Measurements from ENCODE around the gene NECTIN1. TPM values are rescaled to one million over a fixed set of nuclear protein-coding genes. Genes with fewer than 3 reads are reported as not detected.
A peak's percentile ranks its signal among the peaks of the same experiment; 100 is the strongest.

The NECTIN1 gene
- total RNA-seq, 1 experiment from 2014 or later = 23.8 TPM

- H3K27me3 ChIP-seq (ENCODE audit: insufficient read depth, low read length) = no peaks in the 10 kb centered on the region
- no peak overlapping the region for H2AFZ ChIP-seq (ENCODE audit: low read depth, low read length, poor library complexity, severe bottlenecking)
- H3K9me3 ChIP-seq (ENCODE audit: control insufficient read depth in 1 of 2, insufficient read depth in 1 of 2, low read depth in 1 of 2, low read length in 2 of 2) = no peaks in the 10 kb centered on the region
- H3K9ac ChIP-seq (ENCODE audit: low read length) = no peak overlapping the region
- TF ChIP-seq POLR2A (IDR thresholded peaks at IDR 0.05; ENCODE audit: borderline replicate concordance, extremely low read depth, insufficient read depth, insufficient read length) (no peak), SRF (IDR thresholded peaks at IDR 0.05; ENCODE audit: low read depth) (no peak), ELF1 (IDR thresholded peaks at IDR 0.05; ENCODE audit: borderline replicate concordance, low read depth) (no peak), POLR2AphosphoS5 (IDR thresholded peaks at IDR 0.05; ENCODE audit: low read depth, low read length) (no peak)
- ChIA-PET RAD21 (ENCODE audit: low non-redundant PET in 1 of 2, low total read pairs in 2 of 2, uncharacterized antibody in 2 of 2, unreplicated experiment in 2 of 2) (no interaction called here), POLR2A (no interaction called here), CTCF (interaction anchor here (1.3 to 1.5 kb wide), 2 partner anchors 22 to 30 kb away, joined by 3 to 4 read pairs; partner anchors contain the start of gene NECTIN1)
- no peak overlapping the region for H3K4me2 ChIP-seq (ENCODE audit: low read length)
- no peaks in the 10 kb centered on the region for H3K9me2 ChIP-seq (ENCODE audit: insufficient read depth)
- peaks cover 23% of the 10 kb centered on the region; the same call in 1 of the 2 replicates for H3K79me2 ChIP-seq (ENCODE audit: insufficient read depth, low read length)
- no peaks in the 10 kb centered on the region for H3K36me3 ChIP-seq (ENCODE audit: control insufficient read depth in 1 of 2, insufficient read depth in 2 of 2, low read length in 2 of 2)
- DNase-seq (ENCODE audit: low read depth, low spot score) = no peak
- no TSS peak for BruUV-seq (replicated peaks)
- no peak for ATAC-seq
- H4K20me1 ChIP-seq (ENCODE audit: insufficient read depth) = no peaks in the 10 kb centered on the region
- no peak overlapping the region for H3K27ac ChIP-seq (ENCODE audit: low read depth, low read length)
- no peak overlapping the region for H3K4me3 ChIP-seq (replicated peaks in 1 of 2; ENCODE audit: low read depth in 1 of 2, low read length in 2 of 2)
- intact Hi-C loops (cut with micrococcal nuclease) = no loop called here
- peaks cover 42 to 83% of the 10 kb centered on the region in 2 experiments for H3K4me1 ChIP-seq (ENCODE audit: control insufficient read depth in 1 of 2, insufficient read depth in 2 of 2, low read length in 2 of 2)
Observed at GRCh38 chr11:119699227-119699626, 29.8 kb downstream of the NECTIN1 start.

GRCh38 chr11:119697882-119698281, 31.1 kb downstream of the NECTIN1 start:
- H3K9me3 ChIP-seq (ENCODE audit: control insufficient read depth in 1 of 2, insufficient read depth in 1 of 2, low read depth in 1 of 2, low read length in 2 of 2) = no peaks in the 10 kb centered on the region
- H3K36me3 ChIP-seq (ENCODE audit: control insufficient read depth in 1 of 2, insufficient read depth in 2 of 2, low read length in 2 of 2) = no peaks in the 10 kb centered on the region
- no peak overlapping the region for H3K4me3 ChIP-seq (replicated peaks in 1 of 2; ENCODE audit: low read depth in 1 of 2, low read length in 2 of 2)
- no peaks in the 10 kb centered on the region for H3K9me2 ChIP-seq (ENCODE audit: insufficient read depth)
- H3K27ac ChIP-seq (ENCODE audit: low read depth, low read length) = peak overlapping the region; percentile 89
- H3K27me3 ChIP-seq (ENCODE audit: insufficient read depth, low read length) = no peaks in the 10 kb centered on the region
- H4K20me1 ChIP-seq (ENCODE audit: insufficient read depth) = no peaks in the 10 kb centered on the region
- no peak overlapping the region for H3K9ac ChIP-seq (ENCODE audit: low read length)
- intact Hi-C loops (cut with micrococcal nuclease) = no loop called here
- H3K4me2 ChIP-seq (ENCODE audit: low read length) = peak overlapping the region; percentile 68
- no TSS peak for BruUV-seq (replicated peaks)
- DNase-seq (ENCODE audit: low read depth, low spot score) = no peak
- CTCF ChIA-PET = interaction anchor here (0.9 kb wide), 1 partner anchor 23 kb away, joined by 4 read pairs; no protein-coding TSS in a partner anchor
- ATAC-seq = no peak
- peaks cover 52 to 96% of the 10 kb centered on the region in 2 experiments for H3K4me1 ChIP-seq (ENCODE audit: control insufficient read depth in 1 of 2, insufficient read depth in 2 of 2, low read length in 2 of 2)
- POLR2A ChIA-PET = no interaction called here
- no peak overlapping the region for H2AFZ ChIP-seq (ENCODE audit: low read depth, low read length, poor library complexity, severe bottlenecking)
- peaks cover 26% of the 10 kb centered on the region; the same call in 1 of the 2 replicates for H3K79me2 ChIP-seq (ENCODE audit: insufficient read depth, low read length)
- RAD21 ChIA-PET (ENCODE audit: low non-redundant PET in 1 of 2, low total read pairs in 2 of 2, uncharacterized antibody in 2 of 2, unreplicated experiment in 2 of 2) = no interaction called here
- no peak for TF ChIP-seq ZBTB33 (IDR thresholded peaks at IDR 0.05; ENCODE audit: extremely low read depth, insufficient replicate concordance, low read length)
- no peak for TF ChIP-seq ATF3 (IDR thresholded peaks at IDR 0.05)
- TF ChIP-seq ZNF274 (IDR thresholded peaks at IDR 0.05; ENCODE audit: low read depth, low read length) = no peak
- no peak for TF ChIP-seq ZFX (IDR thresholded peaks at IDR 0.05)
- no peak for TF ChIP-seq CTCF (IDR thresholded peaks at IDR 0.05 in 2 of 3, conservative IDR thresholded peaks at IDR 0.05 in 1 of 3; ENCODE audit: borderline replicate concordance in 1 of 3, insufficient read depth in 1 of 3, low read depth in 2 of 3, low read length in 2 of 3)
- no peak for TF ChIP-seq CEBPB (IDR thresholded peaks at IDR 0.05; ENCODE audit: low read depth)
- TF ChIP-seq SIN3A (IDR thresholded peaks at IDR 0.05; ENCODE audit: low read depth) = no peak
- TF ChIP-seq ELF1 (IDR thresholded peaks at IDR 0.05; ENCODE audit: borderline replicate concordance, low read depth) = no peak
- no peak for TF ChIP-seq EZH2phosphoT487 (IDR thresholded peaks at IDR 0.05; ENCODE audit: borderline replicate concordance)
- no peak for TF ChIP-seq EGR1 (IDR thresholded peaks at IDR 0.05; ENCODE audit: low read depth)
- no peak for TF ChIP-seq YY1 (IDR thresholded peaks at IDR 0.05; ENCODE audit: extremely low read depth, insufficient replicate concordance, low read depth, low read length)
- no peak for TF ChIP-seq CBX3 (IDR thresholded peaks at IDR 0.05; ENCODE audit: low read depth)
- no peak for TF ChIP-seq RAD21 (IDR thresholded peaks at IDR 0.05; ENCODE audit: low read depth)
- TF ChIP-seq MAX (IDR thresholded peaks at IDR 0.05) = no peak

Measured in HCT116 (cell line).